Body of pancreas (tissue), 4 donors: ENCODE data around the gene MT1A. TPM values are rescaled to one million over a fixed set of nuclear protein-coding genes. Genes with fewer than 3 reads are reported as not detected.
A peak's percentile ranks its signal among the peaks of the same experiment; 100 is the strongest.

Experiments
- ATAC-seq: fragments of 150-250 bp; one replicate; pipeline ENCODE4 v1.9.1; 2016
- DNase-seq, 4 donors: peaks; one replicate each; pipeline ENCODE4 v3.0.0-alpha.2; 2019
- H3K27ac ChIP-seq, 4 donors: fragments of 200-600 bp; sonication (generic); 1 replicate in 3 of 4; 2 replicates in 1 of 4; pipeline versions ENCODE4 v1.5.1 to v1.6.1; 2016 to 2019; ENCODE audit warnings: mild to moderate bottlenecking in 1 of 4, mixed read lengths in 1 of 4, moderate library complexity in 1 of 4
- H3K27me3 ChIP-seq, 2 donors: fragments of 200-600 bp; sonication (generic); one replicate each; pipeline ENCODE4 v1.6.0; 2016; ENCODE audit warnings: mild to moderate bottlenecking in 1 of 2
- H3K36me3 ChIP-seq, 2 donors: fragments of 200-600 bp; sonication (generic); replicated peaks in 1 of 2; 2 replicates each; pipeline ENCODE4 v1.5.1; 2016; ENCODE audit warnings: low read depth in 2 of 2; ENCODE audit not compliant: insufficient read depth in 1 of 2
- H3K4me1 ChIP-seq: fragments of 200-600 bp; sonication (generic); one replicate; pipeline ENCODE4 v1.6.0; 2016
- H3K4me3 ChIP-seq, 2 donors: fragments of 200-600 bp; sonication (generic); 1 replicate in 1 of 2; 2 replicates in 1 of 2; pipeline ENCODE4 v1.5.1; 2016 to 2019
- H3K9me3 ChIP-seq, 3 donors: fragments of 200-600 bp; sonication (generic); 1 replicate in 2 of 3; 2 replicates in 1 of 3; pipeline ENCODE4 v1.5.1; 2016
- CTCF ChIP-seq, 7 experiments: fragments of 450-650 bp in 4 of 7; fragments of 200-600 bp in 3 of 7; sonication (generic) in 3 of 7; IDR thresholded peaks; one replicate each; pipeline ENCODE4 v1.5.1; 2016 to 2019; ENCODE audit warnings: antibody characterized with exemption in 7 of 7
- POLR2A ChIP-seq, 3 donors: fragments of 450-650 bp; IDR thresholded peaks; one replicate each; pipeline ENCODE4 v1.6.1; 2016; ENCODE audit warnings: antibody characterized with exemption in 3 of 3, mild to moderate bottlenecking in 2 of 3
- WGBS, 2 donors: methylation state at CpG; one replicate each; pipeline ENCODE4 v1.1.5; 2017; 5-methylcytosine and 5-hydroxymethylcytosine counted together
- intact Hi-C: fragments of 100-400 bp; cut with DNase I; formaldehyde crosslinking; loops from one replicate; pipeline ENCODE4 v1.15.1; 2023
- total RNA-seq, 2 donors: library from RNA; depleted of rRNA; stranded (reverse); fragments of >200 nt; gene quantifications; one replicate each; pipeline ENCODE4 v1.1.0, GENCODE V29; 2016

The MT1A gene
- total RNA-seq, 2 donors from 2014 or later = 268 TPM; not detected in 1

- WGBS, 2 donors = 15 to 25% methylated on average over 5 of the region's 5 CpGs
- peak; percentile 35 to 58 (median 48) for DNase-seq
- intact Hi-C loops = no loop called here
Measured at GRCh38 chr16:56683424-56684172, 45.1 kb downstream of the MT1A start.

GRCh38 chr16:56684256-56684925 is 45.9 kb downstream of the MT1A start:
- Histone ChIP-seq H3K27ac (peak overlapping the region; percentile 79 to 93 (median 88)), H3K9me3 (no peaks in the 10 kb centered on the region), H3K4me3 (peak overlapping the region in 1 of 2 donors; percentile 64), H3K4me1 (peaks cover 63% of the 10 kb centered on the region), H3K36me3 (no peaks in the 10 kb centered on the region), H3K27me3 (no peaks in the 10 kb centered on the region)
- TF ChIP-seq POLR2A (IDR thresholded peaks at IDR 0.05) = no peak
- no peak for TF ChIP-seq CTCF (IDR thresholded peaks at IDR 0.05)
- DNase-seq (peak; percentile 44 to 58 (median 48)), ATAC-seq (peak; percentile 3)
- intact Hi-C loops = no loop called here
- 23 to 35% methylated on average over 4 of the region's 4 CpGs for WGBS, 2 donors

More at GRCh38 chr16:56683424-56684172, 45.1 kb downstream of the MT1A start:
- no peaks in the 10 kb centered on the region for H3K36me3 ChIP-seq
- no peaks in the 10 kb centered on the region for H3K27me3 ChIP-seq
- ATAC-seq = no peak
- no peak for TF ChIP-seq CTCF (IDR thresholded peaks at IDR 0.05)
- TF ChIP-seq POLR2A (IDR thresholded peaks at IDR 0.05) = peak in 2 of 3 donors; percentile 17 to 45
- peak overlapping the region; percentile 65 to 93 (median 88) for H3K27ac ChIP-seq
- H3K4me1 ChIP-seq = peaks cover 63% of the 10 kb centered on the region
- H3K9me3 ChIP-seq = no peaks in the 10 kb centered on the region
- peak overlapping the region; percentile 60 to 64 for H3K4me3 ChIP-seq

- no peaks in the 10 kb centered on the region for H3K9me3 ChIP-seq
- H3K27ac ChIP-seq = peak overlapping the region; percentile 79 to 93 (median 88)
- H3K27me3 ChIP-seq = no peaks in the 10 kb centered on the region
- DNase-seq = peak; percentile 77 to 85 (median 80)
- TF ChIP-seq POLR2A (IDR thresholded peaks at IDR 0.05) (peak; percentile 32 to 88 (median 84)), CTCF (IDR thresholded peaks at IDR 0.05) (no peak)
- peaks cover 63% of the 10 kb centered on the region for H3K4me1 ChIP-seq
- H3K4me3 ChIP-seq = no peak overlapping the region
- 35 to 44% methylated on average over 3 to 4 of the region's 4 CpGs for whole genome bisulfite sequencing, 2 donors
- peak; percentile 47 for ATAC-seq
- intact Hi-C loops = no loop called here
- H3K36me3 ChIP-seq = no peaks in the 10 kb centered on the region
Measured at GRCh38 chr16:56684926-56685590, 46.6 kb downstream of the MT1A start.

DNA sequence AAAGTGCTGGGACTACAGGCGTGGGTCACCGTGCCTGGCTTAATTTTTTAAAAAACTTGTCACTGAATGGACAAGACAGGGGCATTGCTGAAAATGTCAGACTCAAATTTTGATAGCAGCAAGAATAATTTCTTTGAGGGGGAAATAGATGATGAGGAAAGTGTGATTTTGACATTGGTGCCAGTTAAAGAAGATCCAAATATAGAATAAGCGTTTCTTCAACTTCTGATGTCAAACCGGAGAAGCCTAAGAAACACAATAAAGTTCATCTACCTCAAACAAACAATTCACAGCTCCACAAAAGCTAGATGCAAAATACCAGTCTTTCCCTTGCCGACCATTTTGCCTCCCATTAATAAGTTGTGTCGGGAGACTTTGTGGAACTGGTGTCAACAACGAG is 48.3 kb downstream of the MT1A start:
- DNase-seq = peak in 1 of 4 donors; percentile 4
- no peak for ATAC-seq
- intact Hi-C loops = no loop called here

More for the DNA sequence above, 48.3 kb downstream of the MT1A start:
- H3K9me3 ChIP-seq = no peaks in the 10 kb centered on the region
- TF ChIP-seq CTCF (IDR thresholded peaks at IDR 0.05) (no peak), POLR2A (IDR thresholded peaks at IDR 0.05) (no peak)
- no peaks in the 10 kb centered on the region for H3K27me3 ChIP-seq
- 87 to 95% methylated on average over 7 of the region's 7 CpGs for WGBS, 2 donors
- no peaks in the 10 kb centered on the region for H3K36me3 ChIP-seq
- peak overlapping the region in 1 of 4 donors; percentile 88 for H3K27ac ChIP-seq
- peaks cover 59% of the 10 kb centered on the region for H3K4me1 ChIP-seq
- H3K4me3 ChIP-seq = no peak overlapping the region
